Stimulated activated CD8-positive, alpha-beta memory T cell treated with anti-CD3 and anti-CD28 coated beads, Interleukin-12 subunit alpha, Interleukin-12 subunit beta, amount 100 ng/mL, for 24 hours (primary cell): ENCODE measurements around the gene SEC31A.
"Not testable (repeated sequence)": the region's sequence is repeated elsewhere in the genome, so short reads cannot be mapped to it uniquely, and the experiment has no call there.

Experiments
- DNase-seq: peaks from one replicate; pipeline ENCODE4 v3.0.0-alpha.2; 2020; ENCODE audit errors: extremely low read depth

SEC31A gene

GRCh38 chr4:82898322-82899243, 7.6 kb upstream of the SEC31A start:
- no peak for DNase-seq

GRCh38 chr4:82896755-82897154, 5.8 kb upstream of the SEC31A start:
- no peak for DNase-seq

- no peak for DNase-seq
Observed at GRCh38 chr4:82893942-82894341, 3.0 kb upstream of the SEC31A start.

- no peak for DNase-seq
Observed at GRCh38 chr4:82892467-82892802, 1.5 kb upstream of the SEC31A start.

- DNase-seq = no peak
Observed at GRCh38 chr4:82891707-82892466, 934 bp upstream of the SEC31A start.

GRCh38 chr4:82890528-82890900, 439 bp downstream of the SEC31A start:
- no peak for DNase-seq

- no peak for DNase-seq
Observed at GRCh38 chr4:82889287-82889686, 1.7 kb downstream of the SEC31A start.

GRCh38 chr4:82886147-82886942, 4.6 kb downstream of the SEC31A start:
- DNase-seq = no peak

GRCh38 chr4:82885410-82885809, 5.5 kb downstream of the SEC31A start:
- DNase-seq = no peak

- DNase-seq = no peak
Observed at GRCh38 chr4:82868572-82868971, 22.4 kb downstream of the SEC31A start.

- DNase-seq = no peak
Observed at GRCh38 chr4:82866706-82867385, 24.1 kb downstream of the SEC31A start.

GRCh38 chr4:82866033-82866432, 24.9 kb downstream of the SEC31A start:
- not testable (repeated sequence) for DNase-seq

- DNase-seq = no peak
Observed at GRCh38 chr4:82865592-82865991, 25.4 kb downstream of the SEC31A start.

GRCh38 chr4:82864336-82864979, 26.5 kb downstream of the SEC31A start:
- no peak for DNase-seq

- DNase-seq = no peak
Observed at GRCh38 chr4:82861529-82861928, 29.4 kb downstream of the SEC31A start.

GRCh38 chr4:82860487-82860886, 30.5 kb downstream of the SEC31A start:
- not testable (repeated sequence) for DNase-seq

GRCh38 chr4:82852751-82853285, 38.1 kb downstream of the SEC31A start:
- DNase-seq = no peak

GRCh38 chr4:82851885-82852750, 38.8 kb downstream of the SEC31A start:
- no peak for DNase-seq

GRCh38 chr4:82851318-82851717, 39.6 kb downstream of the SEC31A start:
- no peak for DNase-seq

- DNase-seq = no peak
Observed at GRCh38 chr4:82850684-82851083, 40.3 kb downstream of the SEC31A start.
